IPS-11a (cell line): ENCODE measurements around the gene C1QTNF7.

Experiments
- H3K4me3 ChIP-seq: one replicate; pipeline ENCODE4 v1.5.1; 2013; ENCODE audit warnings: low read depth, low read length, control low read depth

Gene C1QTNF7

DNA sequence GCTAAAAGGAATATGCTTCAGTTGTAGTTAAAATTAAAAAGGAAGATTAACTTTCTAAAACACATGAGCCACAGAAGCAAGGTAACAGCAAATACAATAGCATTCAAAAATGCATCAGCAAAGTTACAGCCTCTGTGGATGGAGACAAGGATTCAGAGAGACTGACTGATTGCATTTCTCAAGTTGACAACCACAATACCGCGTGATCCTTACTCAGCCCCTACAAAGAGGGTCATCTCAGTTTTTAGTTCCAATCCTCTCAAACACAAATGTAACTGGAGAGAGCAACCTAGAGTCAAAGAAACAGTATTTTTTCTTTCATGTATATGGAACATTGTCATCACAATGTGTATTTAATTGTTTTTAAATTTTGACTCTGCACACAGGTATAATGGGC lies 14.2 kb upstream of the C1QTNF7 start:
- no peak overlapping the region for H3K4me3 ChIP-seq

DNA sequence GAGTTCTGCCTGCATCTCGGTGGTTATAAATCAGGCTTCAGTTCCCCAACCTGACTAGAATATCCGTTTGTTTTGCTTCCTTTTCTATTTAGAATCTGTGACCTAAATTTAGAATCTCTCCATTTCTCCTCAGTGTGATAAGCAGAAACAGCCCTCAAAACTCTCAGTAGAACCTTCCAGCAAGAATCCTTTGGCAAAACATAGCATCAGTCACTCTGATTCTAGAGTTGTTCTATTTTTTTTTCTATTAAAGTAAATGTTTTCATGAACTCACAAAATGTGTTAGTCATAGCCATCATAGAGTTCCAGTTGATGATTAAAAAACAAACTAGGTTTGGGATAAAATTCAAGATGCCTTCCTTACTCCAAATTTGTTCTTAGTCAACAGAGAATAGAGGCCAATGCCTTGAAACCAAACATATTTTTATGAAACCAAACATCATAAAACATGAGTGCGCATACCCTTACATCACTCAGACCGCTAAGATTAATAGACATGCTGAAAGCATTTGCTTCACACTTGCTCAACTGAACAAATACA lies 13.2 kb upstream of the C1QTNF7 start:
- no peak overlapping the region for H3K4me3 ChIP-seq

DNA sequence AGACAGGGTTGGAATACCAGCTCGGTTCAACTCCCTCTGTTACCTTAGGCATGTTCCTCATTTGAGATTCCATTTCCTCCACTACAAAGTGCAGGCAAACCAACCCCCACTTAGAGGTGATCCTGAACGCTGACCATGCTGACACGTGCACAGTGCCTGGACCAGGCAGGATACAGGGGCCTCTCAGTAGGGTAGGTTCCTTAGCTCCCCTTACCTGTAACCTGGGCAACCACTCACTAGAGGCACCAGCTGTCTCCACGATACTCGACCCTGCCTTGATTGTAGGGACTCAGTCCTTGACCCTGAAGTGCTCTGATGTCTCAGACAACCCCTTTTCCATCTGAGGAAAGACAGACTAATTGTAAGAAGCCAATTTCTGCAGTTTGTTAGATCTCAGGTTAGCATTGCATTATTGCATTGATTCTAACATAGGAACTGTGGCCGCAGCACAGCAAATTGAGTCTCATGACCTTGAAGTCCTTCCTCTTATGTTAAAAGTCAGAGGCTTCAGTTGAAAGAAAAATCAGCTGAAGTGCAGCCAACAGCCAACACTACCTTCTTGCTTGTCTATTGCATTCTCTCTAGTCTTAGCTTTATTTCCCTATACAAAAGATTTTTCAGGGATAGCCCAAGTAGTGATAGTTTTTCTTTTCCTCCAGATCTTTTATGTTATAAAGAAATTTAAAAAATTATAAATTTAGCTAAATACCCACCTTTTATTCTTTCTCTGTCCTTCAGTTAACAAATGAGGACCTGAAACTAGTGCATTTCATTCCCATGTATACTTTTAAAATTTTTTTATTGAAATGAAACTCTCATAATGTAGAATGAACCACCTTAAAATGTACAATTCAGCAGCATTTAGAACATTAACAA lies 11.2 kb upstream of the C1QTNF7 start:
- H3K4me3 ChIP-seq = no peak overlapping the region

DNA sequence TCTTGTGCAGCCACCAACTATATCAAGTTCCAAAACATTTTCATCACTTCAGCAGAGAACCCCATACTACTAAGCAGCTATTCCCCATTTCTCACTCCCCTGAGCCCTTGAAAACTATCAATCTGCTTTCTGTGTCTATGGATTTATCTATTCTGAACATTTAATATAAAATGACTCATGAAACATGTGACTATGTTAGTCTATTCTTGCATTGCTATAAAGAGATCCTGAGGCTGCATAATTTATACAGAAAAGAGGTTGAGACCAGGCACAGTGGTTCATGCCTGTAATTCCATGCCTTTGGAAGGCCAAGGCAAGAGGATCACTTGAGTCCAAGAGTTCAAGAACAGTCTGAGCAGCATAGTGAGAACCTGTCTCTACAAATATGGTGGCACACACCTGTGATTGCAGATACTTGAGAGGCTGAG lies 10.6 kb upstream of the C1QTNF7 start:
- H3K4me3 ChIP-seq = no peak overlapping the region

DNA sequence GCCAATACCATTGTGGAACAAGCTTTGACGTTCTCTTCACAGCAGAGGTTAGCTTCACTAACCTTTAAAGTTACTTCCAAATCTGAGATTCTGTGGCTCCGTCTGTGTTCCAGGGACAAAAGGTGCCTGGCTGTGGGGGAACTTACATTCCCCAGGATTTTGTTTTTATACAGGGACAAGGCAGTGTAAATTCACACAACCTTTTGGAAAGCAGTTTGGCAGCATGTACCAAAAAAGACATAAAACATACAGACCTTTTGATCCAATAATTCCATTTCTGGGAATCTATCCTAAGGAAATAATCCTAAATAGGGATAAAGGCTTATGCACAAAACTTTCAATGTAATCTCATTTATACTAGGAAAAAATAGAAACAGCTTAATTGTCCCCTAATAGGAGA lies 8.9 kb upstream of the C1QTNF7 start:
- no peak overlapping the region for H3K4me3 ChIP-seq

DNA sequence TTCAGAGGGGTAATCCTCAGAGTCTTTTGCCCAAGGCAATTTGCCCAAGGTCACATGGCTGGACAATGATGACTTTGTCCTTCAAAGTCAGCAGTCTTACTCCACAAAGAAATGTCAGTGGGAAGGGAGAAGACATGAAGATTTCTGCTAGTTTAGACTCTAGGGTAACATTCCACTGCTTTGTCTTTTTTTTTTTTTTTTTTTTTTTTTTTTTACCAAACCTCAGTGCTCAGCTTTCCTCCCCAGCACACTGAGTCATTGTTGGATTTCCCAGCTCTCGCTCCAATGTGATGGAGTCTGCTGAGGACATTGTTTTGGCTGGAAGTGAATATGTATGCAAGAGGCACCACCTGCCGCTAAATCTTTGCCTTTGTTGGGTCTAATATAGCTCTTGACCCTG lies 7.2 kb upstream of the C1QTNF7 start:
- H3K4me3 ChIP-seq = no peak overlapping the region

DNA sequence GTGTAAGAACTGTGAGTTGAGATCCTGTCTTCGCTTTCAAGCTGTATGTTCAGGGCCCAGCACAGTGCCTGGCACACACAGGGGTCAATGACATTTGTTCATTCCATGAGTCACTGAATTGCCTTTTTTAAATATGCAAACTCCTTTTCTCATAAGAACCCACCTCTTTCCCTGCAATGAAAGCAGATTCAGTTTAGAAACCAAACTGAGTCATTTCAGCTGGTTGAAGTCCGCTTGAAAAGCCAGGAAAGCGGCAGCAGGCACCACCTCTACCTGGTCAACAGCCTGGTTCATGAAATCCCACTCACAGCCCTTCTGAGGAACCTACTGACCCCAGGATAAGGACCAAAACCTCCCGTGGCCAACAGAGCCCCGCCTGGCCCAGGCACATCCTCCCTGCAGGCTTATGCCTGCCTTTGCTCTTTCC lies 4.5 kb upstream of the C1QTNF7 start:
- no peak overlapping the region for H3K4me3 ChIP-seq

DNA sequence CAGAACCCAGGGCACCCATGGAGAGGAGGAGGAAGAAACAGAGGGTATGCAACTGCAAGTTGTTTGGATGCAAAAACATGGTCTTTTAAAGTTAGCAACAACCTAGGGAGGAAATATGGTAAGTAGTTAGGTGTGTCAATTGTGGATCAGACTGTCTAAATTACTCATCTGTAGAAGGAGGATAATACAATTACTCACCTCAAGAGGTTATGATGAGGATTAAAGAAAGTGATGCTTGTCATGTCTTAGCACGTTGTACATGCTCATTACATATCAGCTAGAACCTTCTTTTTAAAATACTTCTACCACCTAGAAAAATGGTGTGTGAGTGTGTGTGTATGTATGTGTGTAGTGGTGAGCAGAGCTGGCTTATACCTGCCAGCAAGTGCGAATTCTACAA lies 2.3 kb upstream of the C1QTNF7 start:
- H3K4me3 ChIP-seq = no peak overlapping the region

DNA sequence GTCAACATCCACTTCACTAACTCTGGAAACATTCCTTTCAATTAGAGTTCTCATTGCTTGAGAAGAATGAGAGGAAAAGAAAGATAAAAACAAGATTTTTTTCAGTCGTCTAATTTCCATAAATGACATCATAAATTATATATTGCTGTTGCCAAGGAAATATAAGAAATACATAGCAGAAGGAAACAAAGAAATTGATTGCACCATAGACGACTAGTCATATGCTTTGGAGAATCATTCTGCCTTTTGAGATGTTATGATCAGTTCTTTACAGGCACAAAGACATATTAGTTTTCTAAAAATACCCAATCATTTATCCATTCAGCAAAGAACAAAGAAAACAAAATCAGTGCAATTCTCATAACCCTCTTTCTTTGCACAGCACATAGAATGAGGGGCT lies 672 bp upstream of the C1QTNF7 start:
- H3K4me3 ChIP-seq = no peak overlapping the region

DNA sequence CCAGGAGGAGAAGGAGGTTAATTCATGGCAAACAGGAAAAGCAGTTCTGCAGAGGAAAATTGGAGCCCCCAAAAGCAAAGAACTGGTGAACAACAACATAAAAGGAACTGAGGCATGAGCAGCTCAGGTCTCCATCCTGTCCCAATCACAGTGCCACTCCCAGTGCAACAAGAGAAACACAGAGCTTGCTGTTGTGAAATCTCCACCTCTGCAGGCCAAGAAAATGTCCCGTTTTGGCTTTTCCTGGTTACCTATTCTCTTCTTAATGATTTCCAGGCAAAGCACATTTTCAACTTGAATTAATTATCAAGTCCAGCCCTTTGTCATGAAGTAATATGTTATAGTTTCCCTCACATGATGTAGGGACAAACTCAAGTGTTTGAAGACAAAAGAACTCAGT lies 778 bp downstream of the C1QTNF7 start:
- H3K4me3 ChIP-seq = no peak overlapping the region

DNA sequence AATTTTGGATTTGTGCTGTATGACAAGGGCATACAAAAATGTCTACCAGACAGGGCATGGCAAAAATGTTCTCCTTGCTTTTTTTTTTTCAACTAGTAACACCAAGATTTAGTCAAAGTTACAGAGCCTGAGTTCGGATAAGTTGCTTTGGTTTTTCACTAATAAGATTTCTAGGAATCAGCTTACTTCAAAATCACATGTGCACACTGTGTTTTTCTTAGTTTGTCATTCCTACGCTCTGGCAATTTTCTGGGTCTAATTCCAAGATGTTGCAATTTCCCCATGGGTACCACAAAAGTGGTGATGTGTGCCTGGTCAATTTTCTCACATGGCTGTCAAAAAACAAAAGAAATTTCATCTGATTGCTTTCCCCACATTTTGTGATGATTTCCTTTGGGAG lies 6.3 kb downstream of the C1QTNF7 start:
- no peak overlapping the region for H3K4me3 ChIP-seq

DNA sequence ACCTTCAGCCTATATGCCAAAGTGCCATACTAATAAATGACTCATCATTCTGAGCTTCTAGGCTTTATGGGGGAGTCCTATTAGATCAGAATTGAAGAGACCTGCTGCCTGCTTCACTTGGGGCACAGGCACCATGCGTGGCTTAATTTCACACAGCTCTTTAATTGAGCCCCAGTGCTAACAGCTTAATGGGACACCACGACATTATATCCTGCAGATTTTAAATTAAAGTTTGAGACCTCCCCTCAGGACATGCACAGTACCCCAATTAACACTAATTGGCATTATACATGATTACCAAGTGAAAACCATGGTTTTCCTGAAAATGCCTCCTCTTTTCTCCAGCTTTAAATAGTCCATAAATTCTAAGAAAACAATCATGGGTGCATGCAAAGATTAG lies 6.8 kb downstream of the C1QTNF7 start:
- no peak overlapping the region for H3K4me3 ChIP-seq

DNA sequence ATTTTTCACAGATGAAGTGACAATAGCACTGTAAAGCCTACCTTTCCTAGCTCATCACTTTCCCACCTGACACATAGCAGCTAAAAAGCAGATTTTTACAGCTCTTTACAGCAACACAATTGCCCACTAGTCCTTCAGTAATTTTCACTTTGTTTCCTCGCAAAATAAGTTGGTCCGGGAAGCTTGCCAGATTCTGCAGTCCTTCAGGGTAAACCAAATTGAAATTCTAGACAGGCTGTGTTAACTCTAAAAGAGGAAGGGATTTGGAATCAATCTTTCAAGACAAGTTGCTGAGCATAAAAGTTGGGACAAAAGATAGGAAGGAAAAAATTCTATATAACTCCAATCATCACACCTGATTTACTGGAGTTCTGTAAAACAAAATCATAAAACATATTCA lies 8.7 kb downstream of the C1QTNF7 start:
- H3K4me3 ChIP-seq = no peak overlapping the region

DNA sequence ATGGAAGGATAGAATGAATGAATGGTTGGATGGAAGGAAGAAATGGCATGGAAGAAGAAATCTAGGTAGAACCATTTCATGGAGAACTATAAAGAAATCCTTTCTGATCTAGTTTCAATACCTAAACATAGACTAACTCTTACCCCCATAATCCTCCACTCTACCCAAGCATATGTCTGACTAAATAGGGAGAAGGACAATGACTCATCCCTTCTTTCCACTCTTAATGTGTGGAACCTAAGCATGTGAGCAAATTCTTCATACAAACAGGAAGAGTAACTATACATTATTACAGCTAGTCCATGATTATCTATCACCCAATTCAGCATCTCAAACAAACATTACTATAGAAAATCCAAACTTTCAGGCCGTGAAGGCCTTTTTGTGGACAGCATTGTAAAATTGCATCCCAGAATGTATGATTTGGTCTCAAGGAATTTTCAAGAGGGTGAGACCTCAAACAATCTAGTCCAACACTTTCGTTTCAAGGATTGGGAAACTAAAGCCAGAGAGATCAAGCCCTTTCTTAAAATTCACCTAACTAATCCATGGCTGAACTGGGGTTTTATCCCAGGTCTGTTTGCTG lies 11.2 kb downstream of the C1QTNF7 start:
- no peak overlapping the region for H3K4me3 ChIP-seq

DNA sequence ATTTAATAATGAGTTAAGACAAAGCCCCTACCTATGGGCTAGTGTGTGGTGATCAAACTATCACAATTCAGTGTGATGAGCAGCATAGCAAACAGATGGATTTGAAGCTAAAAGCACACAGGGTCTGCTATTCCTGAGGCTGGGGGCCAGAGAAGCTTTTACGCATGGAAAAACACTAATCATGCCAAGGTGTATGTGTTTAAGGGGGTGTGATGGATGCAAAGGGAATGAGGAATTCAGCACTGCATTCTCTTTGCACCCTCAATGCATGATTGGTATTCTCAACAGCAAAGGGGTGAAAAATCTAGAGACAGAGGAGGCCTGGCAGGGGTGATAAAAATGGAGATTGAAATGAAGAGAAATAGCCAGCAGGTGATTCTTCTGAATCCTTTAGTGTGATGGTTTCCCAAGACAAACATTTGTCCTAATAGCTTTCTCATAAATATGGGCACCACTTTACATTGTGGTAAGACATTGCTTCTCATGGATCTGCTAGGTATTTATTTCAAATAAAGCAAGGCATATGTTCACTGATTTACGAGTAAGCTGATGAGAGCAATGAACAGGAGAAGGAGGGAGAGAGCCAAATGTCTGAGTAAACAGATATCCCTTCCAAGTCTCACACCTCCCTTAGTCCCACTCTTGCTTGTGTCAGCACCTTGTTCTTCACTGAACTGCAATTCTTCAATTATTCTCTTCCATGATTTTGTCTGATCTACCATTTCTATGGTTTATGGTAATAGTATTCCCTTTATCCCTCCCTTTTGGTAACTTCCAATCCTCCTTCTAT lies 15.7 kb downstream of the C1QTNF7 start:
- H3K4me3 ChIP-seq = no peak overlapping the region

DNA sequence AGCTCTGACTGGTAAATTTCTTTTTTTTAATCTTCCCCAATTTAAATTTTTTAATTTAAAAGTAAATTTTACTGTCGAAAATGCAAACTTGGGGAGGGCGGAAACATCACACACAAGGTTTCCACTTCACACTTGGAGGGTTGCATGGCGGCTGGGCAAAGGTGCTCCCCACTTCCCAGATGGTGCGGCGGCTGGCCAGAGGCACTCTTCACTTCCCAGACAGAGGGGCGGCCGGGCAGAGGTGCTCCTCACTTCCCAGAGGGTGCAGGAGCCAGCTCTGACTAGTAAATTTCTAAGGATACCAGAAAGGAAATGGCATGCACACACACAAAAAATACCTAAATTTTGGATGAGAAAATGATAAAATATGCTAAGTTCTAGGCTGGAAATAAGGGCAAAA lies 16.4 kb downstream of the C1QTNF7 start:
- H3K4me3 ChIP-seq = no peak overlapping the region

DNA sequence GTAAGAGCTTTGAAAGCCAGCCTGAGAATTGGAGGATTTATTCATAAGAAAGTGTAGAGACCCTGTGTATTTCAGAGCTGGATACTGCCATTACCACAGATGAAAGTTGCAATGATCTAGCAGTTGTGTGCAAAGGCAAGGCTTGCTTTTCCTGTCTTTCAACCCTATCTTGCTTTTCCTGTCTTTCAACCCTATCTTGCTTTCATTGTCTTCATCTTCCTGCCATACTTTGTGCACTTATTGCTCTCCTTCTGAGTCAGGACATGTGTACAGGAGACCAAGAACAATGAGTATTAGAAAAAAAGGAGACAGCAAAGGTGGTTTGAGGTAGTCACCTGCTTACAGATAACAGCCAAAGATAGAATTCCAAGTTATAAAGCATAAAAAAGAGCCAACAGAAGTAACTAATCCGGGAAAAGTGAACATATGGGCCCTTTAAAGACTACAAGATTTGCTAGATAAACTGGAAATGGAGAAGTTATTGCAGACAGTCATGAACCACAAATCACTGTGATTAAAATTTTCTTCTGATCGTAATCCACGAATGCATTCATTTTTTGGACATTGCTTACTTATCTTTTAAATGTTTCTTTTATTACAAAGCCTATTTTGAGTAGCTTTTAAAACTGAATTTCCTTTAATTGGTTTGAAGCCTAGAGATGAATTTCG lies 17.2 kb downstream of the C1QTNF7 start:
- no peak overlapping the region for H3K4me3 ChIP-seq

DNA sequence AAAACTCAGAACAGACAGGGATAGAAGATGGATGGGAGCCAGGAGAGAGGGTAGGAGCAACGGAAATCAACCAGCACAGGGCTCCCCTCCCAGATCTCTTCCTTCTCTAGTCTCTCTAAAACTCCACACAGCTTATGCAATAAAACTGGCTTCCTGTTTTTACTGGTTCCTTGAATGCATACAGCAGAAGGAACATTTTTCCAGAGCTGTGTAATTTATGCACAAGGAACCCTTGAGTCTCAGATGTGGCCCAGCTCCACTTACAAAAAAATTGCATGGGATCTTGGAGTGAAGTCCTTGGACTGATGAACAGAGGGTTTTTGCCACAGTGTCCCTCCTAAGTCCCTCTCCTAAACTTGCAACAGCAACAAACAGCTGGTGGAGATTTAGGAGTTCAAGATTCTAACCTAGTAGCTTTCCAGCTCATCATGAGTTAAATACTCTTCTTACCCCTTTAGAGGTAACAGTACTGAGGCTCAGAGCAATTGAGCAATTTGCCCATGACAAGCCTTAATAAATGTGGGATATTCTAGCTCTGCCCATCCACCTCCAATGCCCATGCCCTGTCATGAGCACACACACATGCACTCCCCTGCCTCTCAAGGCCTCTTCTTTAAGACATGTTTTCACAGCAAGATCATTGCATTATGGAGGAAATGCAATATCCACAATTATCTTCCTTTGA lies 23.5 kb downstream of the C1QTNF7 start:
- no peak overlapping the region for H3K4me3 ChIP-seq

DNA sequence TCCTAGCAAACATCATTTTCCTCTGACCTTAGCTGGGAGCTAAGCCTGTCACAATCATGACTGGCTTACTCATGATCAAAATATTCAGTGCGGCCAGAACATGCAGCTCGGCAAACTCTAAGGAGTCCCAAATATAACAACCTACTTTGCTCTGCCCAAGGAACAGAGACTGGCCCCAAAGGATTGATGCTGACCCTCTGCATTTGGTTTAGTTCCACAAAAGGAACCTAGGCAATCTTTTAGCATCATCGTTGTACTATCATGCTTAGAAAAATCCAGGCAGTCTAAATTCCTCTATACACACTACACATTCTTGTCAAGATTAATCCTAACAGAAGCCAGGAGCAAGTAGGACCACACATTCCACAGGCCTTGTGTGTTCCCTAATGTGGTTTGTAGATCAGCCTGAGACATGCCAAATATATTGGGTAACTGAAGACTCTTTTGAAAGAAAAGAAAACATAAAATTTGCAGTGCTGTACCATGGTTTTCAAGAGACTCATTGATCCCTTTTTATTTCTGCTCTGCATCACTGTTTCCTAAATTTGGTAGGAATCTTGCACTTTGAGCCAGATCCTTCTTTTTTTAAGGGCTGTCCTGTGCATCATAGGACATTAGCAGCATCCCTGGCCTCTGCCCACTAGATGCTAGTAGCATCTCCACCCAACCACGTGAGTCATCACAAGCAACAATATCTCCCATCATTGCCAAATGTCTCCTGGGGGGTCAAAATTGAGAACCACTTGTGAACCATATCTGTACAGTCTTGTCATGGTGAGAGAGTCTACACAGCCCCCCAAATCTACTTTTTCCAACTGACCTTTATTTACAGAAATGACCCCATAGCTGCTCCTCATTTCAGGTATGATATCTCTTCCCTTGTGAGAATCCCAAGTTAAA lies 24.3 kb downstream of the C1QTNF7 start:
- H3K4me3 ChIP-seq = no peak overlapping the region
